OCI-LY1 (cell line): ENCODE results near the gene ZNF831.

Experiments used
- H2AFZ ChIP-seq: fragments of 200-600 bp; sonication (generic), shearing (Covaris generic); 2 replicates; pipeline ENCODE4 v1.6.0; 2014; ENCODE audit warnings: antibody characterized with exemption, mild to moderate bottlenecking, low read length
- H3F3A ChIP-seq: fragments of 200-600 bp; sonication (generic), shearing (Covaris generic); 2 replicates; pipeline ENCODE4 v1.6.0; 2014; ENCODE audit warnings: mild to moderate bottlenecking, antibody characterized with exemption, low read length, moderate library complexity; ENCODE audit not compliant: insufficient read depth
- H3K27ac ChIP-seq: fragments of 200-600 bp; sonication (generic); 2 replicates; pipeline ENCODE4 v1.5.1; 2014; ENCODE audit warnings: low read length, mixed run types, mild to moderate bottlenecking, low read depth; ENCODE audit not compliant: poor library complexity, severe bottlenecking
- H3K27me3 ChIP-seq: fragments of 200-600 bp; sonication (generic); 2 replicates; pipeline ENCODE4 v1.6.0; 2014; ENCODE audit warnings: antibody characterized with exemption, mild to moderate bottlenecking, low read length, moderate library complexity; ENCODE audit not compliant: insufficient read depth
- H3K36me3 ChIP-seq: fragments of 200-600 bp; sonication (generic); 2 replicates; pipeline ENCODE4 v1.6.1; 2014; ENCODE audit warnings: mild to moderate bottlenecking, antibody characterized with exemption, low read length, moderate library complexity, mixed read lengths; ENCODE audit not compliant: insufficient read depth
- H3K4me1 ChIP-seq: fragments of 200-600 bp; sonication (generic); 2 replicates; pipeline ENCODE4 v1.5.1; 2014; ENCODE audit warnings: mild to moderate bottlenecking, low read length, moderate library complexity; ENCODE audit not compliant: insufficient read depth, severe bottlenecking
- H3K4me2 ChIP-seq: fragments of 200-600 bp; sonication (generic), shearing (Covaris generic); 2 replicates; pipeline ENCODE4 v1.6.1; 2014; ENCODE audit warnings: low read length
- H3K4me3 ChIP-seq: fragments of 200-600 bp; sonication (generic); 2 replicates; pipeline ENCODE4 v1.5.1; 2014; ENCODE audit warnings: low read length, low read depth, mild to moderate bottlenecking, mixed read lengths; ENCODE audit not compliant: poor library complexity, severe bottlenecking
- H3K79me2 ChIP-seq: fragments of 200-600 bp; shearing (Covaris generic); 2 replicates; pipeline ENCODE4 v1.6.1; 2016; ENCODE audit warnings: mixed run types, low read length, mixed read lengths; ENCODE audit not compliant: insufficient read depth
- H3K9ac ChIP-seq: fragments of 200-600 bp; sonication (generic), shearing (Covaris generic); 2 replicates; pipeline ENCODE4 v1.6.1; 2014; ENCODE audit warnings: mild to moderate bottlenecking, low read length, mixed read lengths
- H3K9me2 ChIP-seq: fragments of 200-600 bp; sonication (generic), shearing (Covaris generic); 2 replicates; pipeline ENCODE4 v1.6.1; 2014; ENCODE audit warnings: low read depth, mild to moderate bottlenecking, low read length, mixed read lengths
- H3K9me3 ChIP-seq: fragments of 200-600 bp; shearing (Covaris generic); 2 replicates; pipeline ENCODE4 v1.6.1; 2014; ENCODE audit warnings: low read length, mixed read lengths
- H4K20me1 ChIP-seq: fragments of 200-600 bp; sonication (generic), shearing (Covaris generic); 2 replicates; pipeline ENCODE4 v1.6.0; 2016; ENCODE audit warnings: mild to moderate bottlenecking, low read length; ENCODE audit not compliant: insufficient read depth
- EZH2 ChIP-seq: fragments of 200-600 bp; sonication (generic), shearing (Covaris generic); IDR thresholded peaks from 2 replicates; pipeline ENCODE4 v1.8.0; 2017; ENCODE audit warnings: borderline replicate concordance, mixed run types, mild to moderate bottlenecking, antibody characterized with exemption, low read length, moderate library complexity, mixed read lengths
- TF ChIP-seq, protein P1 (sequence below): fragments of 200-600 bp; sonication (generic), shearing (Covaris generic); IDR thresholded peaks from 2 replicates; pipeline ENCODE4 v1.5.1; 2017; ENCODE audit warnings: mild to moderate bottlenecking, antibody characterized with exemption, low read length, moderate library complexity, mixed read lengths

The ZNF831 gene

DNA sequence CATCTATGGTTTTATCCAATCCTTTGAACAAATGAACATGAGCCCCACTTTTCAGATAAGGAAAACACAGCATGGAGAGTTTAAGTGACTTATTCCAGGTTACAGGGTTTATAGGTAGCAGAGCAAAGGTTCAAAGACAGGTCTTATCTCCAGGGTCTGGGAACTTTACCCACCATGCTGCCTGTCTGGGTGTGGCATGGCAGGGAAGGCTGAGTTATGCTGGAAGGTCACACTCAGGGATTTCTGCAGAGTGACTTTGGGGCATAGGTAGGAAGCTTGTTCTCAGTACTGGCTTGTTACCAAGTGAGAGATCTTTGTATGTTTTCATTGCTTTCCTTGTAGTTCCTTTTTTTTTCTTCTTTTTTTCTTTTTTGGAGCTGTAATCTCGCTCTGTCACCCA lies 1.8 kb downstream of the ZNF831 start:
- no peak for TF ChIP-seq EZH2
- TF ChIP-seq, protein P1, sequence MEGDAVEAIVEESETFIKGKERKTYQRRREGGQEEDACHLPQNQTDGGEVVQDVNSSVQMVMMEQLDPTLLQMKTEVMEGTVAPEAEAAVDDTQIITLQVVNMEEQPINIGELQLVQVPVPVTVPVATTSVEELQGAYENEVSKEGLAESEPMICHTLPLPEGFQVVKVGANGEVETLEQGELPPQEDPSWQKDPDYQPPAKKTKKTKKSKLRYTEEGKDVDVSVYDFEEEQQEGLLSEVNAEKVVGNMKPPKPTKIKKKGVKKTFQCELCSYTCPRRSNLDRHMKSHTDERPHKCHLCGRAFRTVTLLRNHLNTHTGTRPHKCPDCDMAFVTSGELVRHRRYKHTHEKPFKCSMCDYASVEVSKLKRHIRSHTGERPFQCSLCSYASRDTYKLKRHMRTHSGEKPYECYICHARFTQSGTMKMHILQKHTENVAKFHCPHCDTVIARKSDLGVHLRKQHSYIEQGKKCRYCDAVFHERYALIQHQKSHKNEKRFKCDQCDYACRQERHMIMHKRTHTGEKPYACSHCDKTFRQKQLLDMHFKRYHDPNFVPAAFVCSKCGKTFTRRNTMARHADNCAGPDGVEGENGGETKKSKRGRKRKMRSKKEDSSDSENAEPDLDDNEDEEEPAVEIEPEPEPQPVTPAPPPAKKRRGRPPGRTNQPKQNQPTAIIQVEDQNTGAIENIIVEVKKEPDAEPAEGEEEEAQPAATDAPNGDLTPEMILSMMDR: no peak
- H3K27me3 ChIP-seq: no peaks in the 10 kb centered on the region
- no peak overlapping the region for H3K4me3 ChIP-seq
- no peak overlapping the region for H3K9ac ChIP-seq
- H3K36me3 ChIP-seq: no peaks in the 10 kb centered on the region
- peaks cover 16% of the 10 kb centered on the region for H3K4me1 ChIP-seq
- no peaks in the 10 kb centered on the region for H3K79me2 ChIP-seq
- no peaks in the 10 kb centered on the region for H3K9me2 ChIP-seq
- H2AFZ ChIP-seq: no peak overlapping the region
- H3K9me3 ChIP-seq: no peaks in the 10 kb centered on the region
- no peaks in the 10 kb centered on the region for H4K20me1 ChIP-seq
- no peaks in the 10 kb centered on the region for H3F3A ChIP-seq
- H3K4me2 ChIP-seq: no peak overlapping the region
- H3K27ac ChIP-seq: no peak overlapping the region

DNA sequence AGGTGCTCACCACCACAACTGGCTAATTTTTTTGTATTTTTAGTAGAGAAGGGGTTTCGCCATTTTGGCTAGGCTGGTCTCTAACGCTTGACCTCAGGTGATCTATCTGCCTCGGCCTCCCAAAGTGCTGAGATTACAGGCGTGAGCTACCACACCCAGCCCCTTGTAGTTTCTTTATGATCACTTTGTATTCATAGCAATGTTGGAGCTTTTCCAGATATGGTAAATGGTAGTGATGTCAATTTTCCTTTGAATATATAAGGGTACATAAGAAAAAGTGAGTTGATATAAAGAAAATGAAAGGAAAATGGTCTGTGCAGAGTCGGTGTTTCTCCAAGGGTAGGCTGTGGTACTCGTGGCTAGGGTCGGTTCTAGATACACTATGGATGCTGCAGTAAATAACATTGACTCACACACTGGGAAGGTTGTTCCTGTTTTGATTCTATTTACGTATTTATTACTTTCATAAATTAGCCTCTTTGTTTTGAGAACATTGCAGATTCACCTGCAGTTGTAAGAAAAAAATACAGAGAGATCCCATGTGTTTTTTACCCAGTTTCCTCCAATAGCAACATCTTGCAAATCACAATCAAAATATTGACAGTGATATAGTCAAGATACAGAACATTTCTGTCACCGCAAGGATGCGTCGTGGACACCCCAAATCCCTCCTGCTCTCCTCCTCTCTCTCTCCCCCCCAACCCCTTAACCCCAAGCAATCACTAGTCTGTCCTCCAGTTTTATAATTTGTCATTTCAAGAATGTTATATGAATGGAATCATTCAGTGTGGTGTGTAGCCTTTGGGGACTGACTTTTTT lies 2.5 kb downstream of the ZNF831 start:
- H3K4me3 ChIP-seq: no peak overlapping the region
- no peaks in the 10 kb centered on the region for H3K9me3 ChIP-seq
- H4K20me1 ChIP-seq: no peaks in the 10 kb centered on the region
- H3K9ac ChIP-seq: no peak overlapping the region
- H3K27ac ChIP-seq: no peak overlapping the region
- no peak overlapping the region for H2AFZ ChIP-seq
- TF ChIP-seq EZH2: no peak
- TF ChIP-seq, protein P1: no peak
- no peaks in the 10 kb centered on the region for H3K79me2 ChIP-seq
- no peaks in the 10 kb centered on the region for H3K9me2 ChIP-seq
- H3K27me3 ChIP-seq: no peaks in the 10 kb centered on the region
- no peaks in the 10 kb centered on the region for H3K36me3 ChIP-seq
- H3K4me2 ChIP-seq: no peak overlapping the region
- no peaks in the 10 kb centered on the region for H3F3A ChIP-seq
- H3K4me1 ChIP-seq: peaks cover 16% of the 10 kb centered on the region

DNA sequence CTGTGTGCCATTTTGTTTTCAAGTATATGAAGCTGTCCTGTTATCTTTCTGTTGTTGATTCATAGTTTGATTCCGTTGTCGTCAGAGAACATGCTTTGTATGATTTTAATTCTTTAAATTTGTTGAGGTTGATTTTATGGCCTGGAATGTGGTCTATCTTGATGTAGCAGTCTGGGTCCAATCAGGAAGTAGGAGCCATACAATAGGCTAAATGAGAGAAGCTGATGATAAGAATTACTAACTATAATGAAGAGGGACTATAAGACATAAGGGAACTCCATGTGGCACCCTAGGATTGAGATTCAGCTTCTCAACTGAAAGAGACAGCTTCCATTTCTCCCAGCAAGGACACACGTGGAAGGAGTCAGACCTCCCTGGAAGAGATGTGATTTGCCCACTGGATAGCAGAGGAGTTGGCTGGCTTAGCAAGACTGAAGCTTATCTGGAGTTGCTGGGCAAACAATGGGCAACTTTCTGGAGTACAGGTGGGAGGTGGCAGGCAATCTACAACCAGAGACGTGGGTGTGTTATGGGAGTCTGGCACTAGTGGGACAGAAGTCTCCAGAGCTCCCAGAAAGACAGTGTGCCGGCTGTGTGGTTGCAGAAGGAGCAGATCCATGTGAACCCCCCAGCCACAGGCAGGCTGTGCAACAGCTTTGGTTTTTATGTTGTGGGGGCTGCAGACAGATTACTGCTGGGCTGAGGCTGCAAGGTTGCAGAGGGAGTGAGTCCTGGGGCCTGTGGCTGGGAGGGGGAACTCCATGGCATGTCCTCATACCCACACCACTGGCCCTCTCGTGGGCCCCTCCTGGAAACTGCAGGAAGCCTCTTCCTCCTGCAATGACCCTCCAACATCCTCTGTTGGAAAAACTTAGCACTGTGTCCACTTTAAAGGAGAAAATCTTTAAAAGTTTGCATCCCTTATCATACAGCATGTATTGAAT lies 7.1 kb downstream of the ZNF831 start:
- Histone ChIP-seq H3K27ac (no peak overlapping the region), H3K9ac (no peak overlapping the region), H3K4me2 (no peak overlapping the region), H3K9me3 (no peaks in the 10 kb centered on the region), H3K36me3 (no peaks in the 10 kb centered on the region), H3K27me3 (no peaks in the 10 kb centered on the region; the same call in 1 of the 2 replicates), H4K20me1 (no peaks in the 10 kb centered on the region), H2AFZ (no peak overlapping the region), H3K9me2 (no peaks in the 10 kb centered on the region), H3F3A (no peaks in the 10 kb centered on the region), H3K79me2 (no peaks in the 10 kb centered on the region), H3K4me1 (peaks cover 3% of the 10 kb centered on the region), H3K4me3 (no peak overlapping the region)
- TF ChIP-seq, protein P1: no peak
- no peak for TF ChIP-seq EZH2
